Activated naive CD4-positive, alpha-beta T cell treated with anti-CD3 and anti-CD28 coated beads, Interleukin-2, amount 10 ng/mL, durations not matched to agents 7 days and 5 days (primary cell): Measurements from ENCODE around the gene DTD1.
"Not testable (repeated sequence)": the region's sequence is repeated elsewhere in the genome, so short reads cannot be mapped to it uniquely, and the experiment has no call there.

Source experiments
- CTCF ChIA-PET: fragments of 350-600 bp; sonication (Branson Sonifier 250); formaldehyde crosslinking; loops from one replicate; lab custom pipeline; 2021; ENCODE audit warnings: antibody characterized with exemption; lab: Charles Lee
- DNase-seq: peaks from one replicate; pipeline ENCODE4 v3.0.0-alpha.2; 2020
- H3K27ac Mint-ChIP-seq: one replicate; pipeline ENCODE4 v1.8.0; 2021; ENCODE audit warnings: mild to moderate bottlenecking, moderate library complexity, mixed read lengths
- H3K27me3 Mint-ChIP-seq: one replicate; pipeline ENCODE4 v1.8.0; 2021; ENCODE audit warnings: mild to moderate bottlenecking, mixed read lengths
- H3K36me3 Mint-ChIP-seq: one replicate; pipeline ENCODE4 v1.8.0; 2021; ENCODE audit warnings: mixed read lengths
- H3K4me1 Mint-ChIP-seq: one replicate; pipeline ENCODE4 v1.8.0; 2021; ENCODE audit warnings: mixed read lengths
- H3K4me3 Mint-ChIP-seq: one replicate; pipeline ENCODE4 v1.8.0; 2021; ENCODE audit warnings: mild to moderate bottlenecking, moderate library complexity, mixed read lengths
- H3K9me3 Mint-ChIP-seq: one replicate; pipeline ENCODE4 v1.8.0; 2021; ENCODE audit warnings: mixed read lengths

Gene DTD1

DNA sequence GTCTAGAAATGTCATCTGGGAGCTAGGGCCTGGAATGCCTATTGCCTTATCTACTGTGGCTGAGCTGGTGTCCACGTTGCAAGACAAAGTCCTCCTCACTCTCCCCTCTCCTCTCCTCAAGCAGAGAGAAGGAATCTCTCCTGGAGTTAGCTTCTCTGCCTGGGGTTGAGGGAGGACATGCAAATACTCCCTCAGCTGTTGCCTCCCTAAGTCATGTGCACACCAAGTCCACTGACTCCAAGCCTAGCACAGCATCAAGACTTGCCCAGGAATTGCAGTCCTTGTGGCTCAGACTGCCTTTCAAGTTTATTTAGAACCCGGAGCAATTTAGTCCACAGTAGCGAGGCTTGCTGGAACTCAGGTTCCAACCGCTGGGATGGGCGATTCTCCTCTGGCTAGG is 187.8 kb downstream of the DTD1 start:
- Mint-ChIP-seq H3K4me1 (no peaks in the 10 kb centered on the region), H3K4me3 (no peak overlapping the region), H3K27ac (no peak overlapping the region), H3K9me3 (no peaks in the 10 kb centered on the region), H3K27me3 (peaks cover 20% of the 10 kb centered on the region), H3K36me3 (no peaks in the 10 kb centered on the region)
- CTCF ChIA-PET, result no interaction called here
- no peak for DNase-seq

DNA sequence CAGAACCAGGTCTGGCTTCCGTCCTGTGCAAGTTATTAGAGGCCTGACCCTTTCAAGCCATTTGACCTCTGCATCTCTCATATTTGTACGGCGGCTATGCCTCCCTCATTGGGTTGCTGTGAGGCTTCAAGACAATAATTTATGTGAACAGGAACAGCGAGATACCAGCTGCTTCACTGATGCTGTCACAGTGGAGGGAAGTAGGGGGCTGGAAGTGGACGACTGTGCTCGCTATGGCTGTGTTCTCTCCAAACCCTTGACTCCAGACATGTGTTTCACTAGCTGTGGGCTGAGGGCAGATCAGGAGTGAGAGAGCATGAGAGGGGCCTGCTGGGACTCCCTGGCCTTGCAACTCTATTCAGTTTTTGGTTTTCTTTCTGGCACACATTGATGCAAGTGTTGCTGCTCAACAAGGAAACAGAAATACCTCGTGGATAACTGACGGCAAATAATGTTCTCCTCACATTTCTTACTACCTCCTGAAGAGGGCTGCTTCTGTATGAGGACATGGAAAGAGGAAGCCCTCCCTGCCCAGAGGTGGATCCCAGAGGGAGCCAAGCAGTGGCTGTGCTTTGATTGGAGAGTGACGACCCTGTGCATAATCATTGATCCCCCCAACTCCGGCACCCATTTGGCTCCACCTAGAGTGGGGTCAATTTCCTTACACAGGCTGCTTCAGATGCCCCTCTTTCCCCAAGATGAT is 191.0 kb downstream of the DTD1 start:
- no peaks in the 10 kb centered on the region for H3K36me3 Mint-ChIP-seq
- H3K27me3 Mint-ChIP-seq, result peaks cover 22% of the 10 kb centered on the region
- H3K4me3 Mint-ChIP-seq, result no peak overlapping the region
- no peak overlapping the region for H3K27ac Mint-ChIP-seq
- DNase-seq, result no peak
- no peaks in the 10 kb centered on the region for H3K4me1 Mint-ChIP-seq
- no peaks in the 10 kb centered on the region for H3K9me3 Mint-ChIP-seq
- CTCF ChIA-PET, result no interaction called here

DNA sequence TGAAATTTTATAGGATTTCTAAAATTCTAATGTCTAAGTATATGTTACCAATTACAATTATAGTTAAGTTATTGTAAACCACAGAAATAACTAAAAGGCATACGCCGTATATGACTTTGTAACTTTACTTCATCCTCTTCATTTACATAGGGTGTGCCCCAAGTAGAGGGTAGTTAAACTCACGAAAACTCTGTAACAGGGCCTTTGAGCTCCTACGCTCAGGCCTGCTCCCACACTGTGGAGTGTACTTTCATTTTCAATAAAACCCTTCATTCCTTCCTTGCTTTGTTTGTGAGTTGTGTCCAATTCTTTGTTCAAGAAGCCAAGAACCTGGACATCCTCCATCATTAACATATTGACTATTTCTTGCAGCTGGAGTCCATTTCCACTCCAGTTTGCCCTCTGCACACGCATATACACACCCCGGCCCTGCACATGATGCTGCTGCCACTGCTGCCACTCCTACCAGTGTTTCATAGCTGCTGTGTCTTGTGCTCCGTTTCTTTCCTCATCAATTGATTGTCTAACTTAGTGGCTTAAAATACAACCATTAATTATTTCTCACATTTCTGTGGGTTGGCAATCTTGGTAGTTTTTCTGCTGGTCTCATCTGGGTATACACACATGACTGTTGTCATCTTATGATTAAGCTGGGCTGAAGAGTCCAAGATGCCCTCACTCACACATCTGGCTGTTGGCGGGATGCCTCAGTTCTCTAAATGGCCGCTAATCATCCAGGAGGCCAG is 192.7 kb downstream of the DTD1 start:
- CTCF ChIA-PET, result no interaction called here
- Mint-ChIP-seq H3K27ac (no peak overlapping the region), H3K27me3 (peaks cover 15% of the 10 kb centered on the region), H3K9me3 (no peaks in the 10 kb centered on the region), H3K4me1 (no peaks in the 10 kb centered on the region), H3K4me3 (no peak overlapping the region), H3K36me3 (no peaks in the 10 kb centered on the region)
- DNase-seq, result no peak

DNA sequence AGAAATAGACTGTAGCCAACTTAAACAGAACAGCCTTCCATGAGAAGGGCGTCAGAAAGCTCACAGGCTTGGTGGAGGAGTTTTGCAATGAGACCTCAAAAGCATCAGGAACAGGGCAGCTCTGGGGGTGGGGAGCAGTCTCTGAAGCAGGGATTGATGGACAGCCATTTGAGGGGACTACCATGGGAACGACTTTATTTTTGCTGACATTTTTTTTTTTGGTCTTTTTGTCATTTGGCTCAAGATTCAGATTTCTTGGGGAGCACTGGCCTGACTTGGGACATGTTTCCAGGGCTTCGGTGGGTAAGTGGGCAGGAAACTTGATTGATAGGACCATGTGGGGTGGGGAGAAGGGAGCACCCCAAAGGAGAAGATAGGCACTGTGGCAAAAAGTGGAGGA is 193.7 kb downstream of the DTD1 start:
- no peaks in the 10 kb centered on the region for H3K4me1 Mint-ChIP-seq
- H3K27ac Mint-ChIP-seq, result no peak overlapping the region
- CTCF ChIA-PET, result no interaction called here
- no peak for DNase-seq
- H3K9me3 Mint-ChIP-seq, result no peaks in the 10 kb centered on the region
- H3K4me3 Mint-ChIP-seq, result no peak overlapping the region
- H3K36me3 Mint-ChIP-seq, result no peaks in the 10 kb centered on the region
- H3K27me3 Mint-ChIP-seq, result peaks cover 16% of the 10 kb centered on the region

DNA sequence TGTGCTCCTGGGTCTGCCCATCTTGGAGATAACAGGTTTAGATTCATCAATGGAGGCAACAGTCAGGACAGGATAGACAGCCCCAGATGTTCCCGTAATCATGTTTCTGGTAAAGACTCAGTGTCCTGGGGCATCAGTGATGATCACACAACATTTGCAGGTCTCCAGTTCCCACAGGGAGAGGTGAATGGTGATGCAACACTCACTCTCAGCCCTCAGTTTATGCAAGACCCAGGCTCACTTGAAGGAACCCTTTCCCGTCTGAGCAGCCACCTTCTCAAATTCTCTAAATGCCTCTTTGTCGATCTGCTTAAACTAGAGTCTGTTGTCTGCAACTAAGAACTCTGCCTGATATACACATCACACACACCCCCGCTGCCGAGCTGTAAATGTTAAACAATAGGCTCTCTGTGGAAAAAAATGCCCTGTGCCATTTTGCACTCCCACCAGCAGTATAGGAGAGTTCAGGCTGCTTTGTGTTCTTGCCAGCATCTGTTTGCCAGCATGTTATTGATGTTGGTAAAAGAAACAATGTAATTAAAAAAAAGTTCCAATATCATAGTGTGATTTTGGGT is 195.6 kb downstream of the DTD1 start:
- H3K9me3 Mint-ChIP-seq, result no peaks in the 10 kb centered on the region
- H3K36me3 Mint-ChIP-seq, result no peaks in the 10 kb centered on the region
- no peaks in the 10 kb centered on the region for H3K4me1 Mint-ChIP-seq
- H3K27ac Mint-ChIP-seq, result no peak overlapping the region
- DNase-seq, result no peak
- H3K27me3 Mint-ChIP-seq, result peaks cover 20% of the 10 kb centered on the region
- H3K4me3 Mint-ChIP-seq, result no peak overlapping the region
- CTCF ChIA-PET, result no interaction called here

DNA sequence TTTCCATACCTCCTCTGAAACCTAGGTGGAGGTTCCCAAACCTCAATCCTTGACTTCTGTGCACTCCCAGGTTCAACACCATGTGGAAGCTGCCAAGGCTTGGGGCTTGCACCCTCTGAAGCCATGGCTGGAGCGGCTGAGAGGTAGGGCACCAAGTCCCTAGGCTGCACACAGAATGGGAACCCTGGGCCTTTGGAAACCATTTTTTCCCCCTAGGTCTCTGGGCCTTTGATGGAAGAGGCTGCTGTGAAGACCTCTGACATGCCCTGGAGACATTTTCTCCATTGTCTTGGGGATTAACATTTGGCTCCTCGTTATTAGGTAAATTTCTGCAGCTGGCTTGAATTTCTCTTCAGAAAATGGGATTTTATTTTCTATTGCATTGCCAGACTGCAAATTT is 199.2 kb downstream of the DTD1 start:
- H3K36me3 Mint-ChIP-seq, H3K4me3 Mint-ChIP-seq, CTCF ChIA-PET: not testable (repeated sequence)

DNA sequence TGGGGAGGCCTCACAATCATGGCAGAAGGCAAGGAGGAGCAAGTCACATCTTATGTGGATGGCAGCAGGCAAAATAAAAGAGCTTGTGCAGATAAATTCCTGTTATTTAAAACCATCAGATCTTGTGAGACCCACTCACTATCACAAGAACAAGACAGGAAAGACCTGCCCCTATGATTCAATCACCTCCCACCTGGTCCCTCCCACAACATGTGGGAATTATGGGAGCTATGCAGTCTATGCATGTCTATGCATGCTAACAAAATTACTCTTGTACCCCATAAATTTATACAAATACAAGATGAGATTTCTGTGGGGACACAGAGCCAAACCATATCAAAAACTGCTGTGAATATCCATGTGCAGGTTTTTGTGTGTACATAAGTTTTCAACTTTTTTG is 200.2 kb downstream of the DTD1 start:
- Mint-ChIP-seq H3K9me3 (no peaks in the 10 kb centered on the region), H3K27me3 (peaks cover 20% of the 10 kb centered on the region)

More for the DNA sequence above, 199.2 kb downstream of the DTD1 start:
- not testable (repeated sequence) for H3K4me1 Mint-ChIP-seq, DNase-seq, H3K9me3 Mint-ChIP-seq, H3K27ac Mint-ChIP-seq
- H3K27me3 Mint-ChIP-seq, result peaks cover 26% of the 10 kb centered on the region

DNA sequence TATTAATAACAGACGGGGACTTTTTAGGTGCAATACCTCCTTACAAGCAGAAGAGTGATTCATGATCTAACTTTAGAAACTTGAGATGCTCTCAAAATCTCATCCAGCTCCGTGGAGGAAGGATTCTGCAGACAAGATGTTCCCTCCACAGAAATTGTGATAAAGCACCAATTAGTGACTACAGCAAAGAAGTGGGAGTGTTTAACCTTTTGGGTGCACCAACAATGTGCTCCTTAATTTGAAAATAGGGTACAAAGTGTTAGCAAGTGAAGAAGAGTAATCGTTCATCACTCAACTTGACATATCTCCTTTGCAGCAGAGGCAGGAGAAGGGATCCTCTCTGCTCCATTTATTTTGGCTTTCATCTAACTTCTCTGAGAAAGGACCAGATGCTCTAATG is 202.9 kb downstream of the DTD1 start:
- H3K27ac Mint-ChIP-seq, result no peak overlapping the region

More for the DNA sequence above, 200.2 kb downstream of the DTD1 start:
- CTCF ChIA-PET, result no interaction called here
- no peaks in the 10 kb centered on the region for H3K4me1 Mint-ChIP-seq
- H3K27ac Mint-ChIP-seq, result no peak overlapping the region
- no peak for DNase-seq
- no peaks in the 10 kb centered on the region for H3K36me3 Mint-ChIP-seq
- H3K4me3 Mint-ChIP-seq, result no peak overlapping the region

DNA sequence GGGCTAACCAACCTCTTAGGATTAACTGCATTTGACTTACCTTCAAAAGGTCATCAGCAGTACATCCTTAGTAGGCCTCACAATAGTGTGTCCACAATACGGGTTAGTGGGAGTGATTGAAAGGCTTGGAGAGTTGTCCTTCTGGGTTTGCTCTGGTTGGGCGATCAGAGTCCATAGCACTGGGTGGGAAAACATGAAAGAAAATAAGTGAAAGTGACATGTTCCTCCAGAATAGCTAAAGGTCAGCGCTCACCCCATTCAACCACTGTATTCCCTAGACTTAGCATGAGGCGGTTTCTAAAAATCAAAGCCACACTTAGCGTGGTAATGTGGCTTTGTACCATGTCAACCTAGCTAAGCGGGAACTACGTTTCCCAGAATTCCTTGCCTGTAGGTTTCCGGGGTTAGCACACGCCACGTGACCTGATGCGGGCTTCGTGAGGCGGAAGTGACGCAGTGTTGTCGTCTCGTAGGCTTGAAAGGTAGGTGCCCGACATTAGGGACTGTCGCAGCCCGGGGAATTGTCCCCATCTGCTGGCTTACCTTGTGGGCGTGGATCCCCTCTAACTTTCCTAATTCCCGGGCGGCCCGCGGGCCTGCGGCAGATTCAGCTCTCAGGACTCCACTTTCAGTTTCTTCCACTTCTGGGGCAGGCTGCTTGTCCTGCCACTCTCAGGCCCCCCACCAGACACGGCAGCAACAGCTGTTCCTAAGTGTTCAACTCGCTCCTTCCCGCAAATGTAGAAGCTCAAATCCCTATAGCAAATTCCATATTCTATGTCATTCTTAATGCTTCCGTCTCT is 206.0 kb downstream of the DTD1 start:
- Mint-ChIP-seq H3K4me1 (peaks cover 12% of the 10 kb centered on the region), H3K27ac (peak overlapping the region; percentile 96), H3K27me3 (peaks cover 16% of the 10 kb centered on the region), H3K4me3 (peak overlapping the region; percentile 91), H3K9me3 (no peaks in the 10 kb centered on the region), H3K36me3 (peaks cover 3% of the 10 kb centered on the region)
- CTCF ChIA-PET, result interaction anchor here (0.8 kb wide), 1 partner anchor 506 kb away, joined by 3 read pairs; the partner anchor contains the start of gene ZNF133
- DNase-seq, result peak; percentile 92

More for the DNA sequence above, 202.9 kb downstream of the DTD1 start:
- Mint-ChIP-seq H3K4me1 (peaks cover 12% of the 10 kb centered on the region), H3K9me3 (no peaks in the 10 kb centered on the region), H3K27me3 (peaks cover 15% of the 10 kb centered on the region), H3K36me3 (peaks cover 3% of the 10 kb centered on the region), H3K4me3 (no peak overlapping the region)
- CTCF ChIA-PET, result no interaction called here
- DNase-seq, result no peak

DNA sequence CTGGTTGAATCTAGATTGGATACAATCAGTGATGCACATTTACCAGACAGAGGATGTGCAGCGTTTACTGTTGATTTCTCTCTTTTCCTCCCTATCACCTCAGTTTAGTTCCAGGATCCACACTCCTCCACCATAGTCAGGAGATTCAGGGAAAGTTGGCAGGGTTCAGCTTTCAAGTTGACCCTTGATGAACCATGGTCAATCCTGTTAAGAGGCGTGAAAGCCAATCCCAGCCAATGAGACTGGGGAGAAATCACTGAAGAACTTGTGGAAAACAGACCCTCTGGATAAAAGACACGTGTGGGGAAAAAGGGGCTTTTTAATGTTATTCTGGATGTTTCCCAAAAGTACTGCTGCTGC is 206.6 kb downstream of the DTD1 start:
- Mint-ChIP-seq H3K4me3 (peak overlapping the region; percentile 91), H3K9me3 (no peaks in the 10 kb centered on the region), H3K36me3 (peaks cover 3% of the 10 kb centered on the region), H3K4me1 (peaks cover 12% of the 10 kb centered on the region), H3K27me3 (peaks cover 16% of the 10 kb centered on the region), H3K27ac (peak overlapping the region; percentile 96)
- no peak for DNase-seq
- CTCF ChIA-PET, result interaction anchor here (0.8 kb wide), 1 partner anchor 506 kb away, joined by 3 read pairs; the partner anchor contains the start of gene ZNF133

DNA sequence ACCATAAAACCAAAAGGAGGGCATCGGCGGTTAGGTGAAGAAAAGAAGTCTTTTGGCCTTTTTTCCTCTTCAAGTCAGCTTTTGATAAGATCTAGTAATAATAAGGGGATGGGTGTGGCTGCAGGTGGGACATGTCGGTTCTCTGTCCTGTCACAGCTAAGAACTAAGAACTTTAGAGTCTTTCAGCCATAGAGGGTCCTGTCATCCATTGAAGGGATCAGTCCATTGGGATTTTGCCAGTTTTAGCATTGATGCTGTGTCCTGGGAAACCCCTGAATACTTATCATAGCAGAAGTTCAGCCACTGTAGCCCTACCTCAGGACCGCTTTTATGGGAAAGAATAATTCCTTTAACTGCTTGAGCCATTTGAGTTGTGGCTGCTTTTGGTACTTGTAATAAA is 207.5 kb downstream of the DTD1 start:
- Mint-ChIP-seq H3K36me3 (peaks cover 3% of the 10 kb centered on the region), H3K9me3 (no peaks in the 10 kb centered on the region), H3K4me3 (peak overlapping the region; percentile 91), H3K4me1 (peaks cover 12% of the 10 kb centered on the region), H3K27ac (peak overlapping the region; percentile 19), H3K27me3 (peaks cover 11% of the 10 kb centered on the region)
- no peak for DNase-seq
- CTCF ChIA-PET, result no interaction called here

DNA sequence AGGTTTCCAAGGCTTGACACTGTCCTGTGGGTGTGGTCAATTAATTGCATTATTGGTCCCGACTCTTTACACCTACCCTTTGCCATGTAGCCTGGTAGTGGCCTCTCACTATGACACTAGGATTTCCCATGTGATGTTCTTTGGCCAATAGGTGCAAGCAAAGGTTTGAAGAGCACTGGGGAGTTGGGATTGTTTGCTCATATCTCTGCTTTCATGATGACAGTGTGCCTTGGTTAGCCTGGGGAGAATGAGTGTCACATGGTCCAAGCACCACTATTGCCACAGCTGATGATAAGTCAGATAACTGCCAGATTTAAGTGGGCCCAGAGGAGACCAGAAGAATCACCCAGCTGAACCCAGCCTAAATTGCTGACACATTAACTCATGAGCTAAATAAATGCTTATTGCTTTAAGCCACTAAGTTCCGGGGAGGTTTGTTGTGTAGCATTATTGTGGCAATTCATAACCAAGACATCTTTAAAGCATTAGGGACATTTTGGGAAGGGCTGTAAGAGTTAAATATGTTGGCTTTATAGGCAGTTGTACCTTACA is 208.5 kb downstream of the DTD1 start:
- no peak overlapping the region for H3K4me3 Mint-ChIP-seq
- CTCF ChIA-PET, result no interaction called here

DNA sequence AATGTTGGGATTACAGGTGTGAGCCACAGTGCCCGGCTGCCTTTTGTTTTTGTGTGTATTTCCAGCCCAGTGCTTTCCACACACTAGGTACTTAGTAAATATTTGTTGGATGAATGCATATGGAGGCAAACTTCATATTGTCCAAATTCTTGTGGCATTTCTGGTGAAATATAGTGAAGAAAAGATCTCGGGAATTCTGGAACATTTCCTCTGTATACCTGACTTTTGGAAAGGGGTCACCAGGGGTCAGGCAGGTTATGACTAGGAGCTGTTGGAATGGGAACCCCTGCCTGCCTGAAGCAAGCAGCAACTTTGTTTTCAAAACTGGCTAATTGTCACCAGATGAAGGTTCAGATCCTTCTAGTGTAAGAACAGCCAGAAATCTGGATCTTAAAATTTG is 213.7 kb downstream of the DTD1 start:
- Mint-ChIP-seq H3K27me3 (peaks cover 5% of the 10 kb centered on the region), H3K36me3 (no peaks in the 10 kb centered on the region), H3K4me1 (no peaks in the 10 kb centered on the region), H3K4me3 (no peak overlapping the region), H3K9me3 (no peaks in the 10 kb centered on the region), H3K27ac (no peak overlapping the region)
- DNase-seq, result no peak
- CTCF ChIA-PET, result no interaction called here

More for the DNA sequence above, 208.5 kb downstream of the DTD1 start:
- Mint-ChIP-seq H3K27me3 (peaks cover 11% of the 10 kb centered on the region), H3K36me3 (peaks cover 3% of the 10 kb centered on the region), H3K4me1 (peaks cover 12% of the 10 kb centered on the region), H3K27ac (no peak overlapping the region), H3K9me3 (no peaks in the 10 kb centered on the region)
- DNase-seq, result no peak
